ENCODE data around the gene TEX13A.
"Not testable (repeated sequence)": the region's sequence is repeated elsewhere in the genome, so short reads cannot be mapped to it uniquely, and the experiment has no call there.

The TEX13A gene

GRCh38 chrX:105220636-105221035 is at the start of gene TEX13A:
Gene TEX13A, minus strand, starts transcription at chrX:105220694. Its CDS starts 297 bp downstream, at chrX:105220397.
- no peak for DNase-seq

GRCh38 chrX:105269386-105269785 is 48.9 kb upstream of the TEX13A start:
- DNase-seq, result no peak

- DNase-seq, result no peak
Measured at GRCh38 chrX:105267167-105267566, 46.7 kb upstream of the TEX13A start.

- no peak for DNase-seq
Measured at GRCh38 chrX:105266456-105266855, 46.0 kb upstream of the TEX13A start.

GRCh38 chrX:105265093-105265492 is 44.6 kb upstream of the TEX13A start:
- peak; percentile 7 to 9 for DNase-seq

- DNase-seq, result no peak
Measured at GRCh38 chrX:105263801-105264200, 43.3 kb upstream of the TEX13A start.

- DNase-seq, result no peak
Measured at GRCh38 chrX:105263171-105263570, 42.7 kb upstream of the TEX13A start.

GRCh38 chrX:105260291-105261043 is 40.0 kb upstream of the TEX13A start:
- DNase-seq, result no peak

- no peak for DNase-seq
Measured at GRCh38 chrX:105241056-105241455, 20.6 kb upstream of the TEX13A start.

- not testable (repeated sequence) for DNase-seq
Measured at GRCh38 chrX:105237407-105237806, 16.9 kb upstream of the TEX13A start.

GRCh38 chrX:105229146-105229545 is 8.7 kb upstream of the TEX13A start:
- no peak for DNase-seq

GRCh38 chrX:105228602-105229001 is 8.1 kb upstream of the TEX13A start:
- DNase-seq, result no peak

GRCh38 chrX:105226499-105226898 is 6.0 kb upstream of the TEX13A start:
- no peak for DNase-seq

GRCh38 chrX:105221374-105221773 is 880 bp upstream of the TEX13A start:
- no peak for DNase-seq

GRCh38 chrX:105219454-105220401 is 766 bp downstream of the TEX13A start:
- no peak for DNase-seq

- DNase-seq, result no peak
Measured at GRCh38 chrX:105211066-105211575, 9.4 kb downstream of the TEX13A start.

- no peak for DNase-seq
Measured at GRCh38 chrX:105210258-105210657, 10.2 kb downstream of the TEX13A start.

- no peak for DNase-seq
Measured at GRCh38 chrX:105209406-105209805, 11.1 kb downstream of the TEX13A start.

- no peak for DNase-seq
Measured at GRCh38 chrX:105191878-105192277, 28.6 kb downstream of the TEX13A start.

- DNase-seq, result peak in 1 of 2 experiments; percentile 22
Measured at GRCh38 chrX:105190252-105190853, 30.1 kb downstream of the TEX13A start.

- DNase-seq, result no peak
Measured at GRCh38 chrX:105189093-105189492, 31.4 kb downstream of the TEX13A start.

- DNase-seq, result no peak
Measured at GRCh38 chrX:105179644-105180043, 40.9 kb downstream of the TEX13A start.

- DNase-seq, result no peak
Measured at GRCh38 chrX:105173071-105173470, 47.4 kb downstream of the TEX13A start.
